Progenitor cell of endocrine pancreas (in vitro differentiated cells): ENCODE data around the gene DPP8. TPM values are rescaled to one million over a fixed set of nuclear protein-coding genes. Genes with fewer than 3 reads are reported as not detected.

Experiments used
- DNase-seq: peaks from one replicate; pipeline ENCODE4 v3.0.0; 2021; ENCODE audit warnings: low spot score; ENCODE audit not compliant: unreplicated experiment
- H3K27ac Mint-ChIP-seq: 2 replicates; pipeline ENCODE4 v1.8.0; 2021; ENCODE audit warnings: mild to moderate bottlenecking, moderate library complexity, mixed read lengths
- H3K27me3 Mint-ChIP-seq: 2 replicates; pipeline ENCODE4 v1.8.0; 2021; ENCODE audit warnings: mixed read lengths
- H3K36me3 Mint-ChIP-seq: 2 replicates; pipeline ENCODE4 v1.8.0; 2022; ENCODE audit warnings: mixed read lengths; ENCODE audit not compliant: insufficient read depth
- H3K4me1 Mint-ChIP-seq: 2 replicates; pipeline ENCODE4 v1.8.0; 2021; ENCODE audit warnings: low read depth, mixed read lengths
- H3K4me3 Mint-ChIP-seq: 2 replicates; pipeline ENCODE4 v1.8.0; 2021; ENCODE audit warnings: low read depth, mild to moderate bottlenecking, moderate library complexity, mixed read lengths
- H3K9me3 Mint-ChIP-seq: 2 replicates; pipeline ENCODE4 v1.8.0; 2021; ENCODE audit warnings: low read depth, mixed read lengths
- CTCF ChIP-seq: fragments of 200-600 bp; sonication (generic); IDR thresholded peaks from one replicate; pipeline ENCODE4 v1.5.0; 2021; ENCODE audit warnings: antibody characterized with exemption, mild to moderate bottlenecking; ENCODE audit not compliant: unreplicated experiment
- total RNA-seq: library from RNA; stranded (reverse); gene quantifications from 2 replicates; pipeline ENCODE4 v1.2.1, GENCODE V29; 2021

DPP8 gene
- total RNA-seq, 1 donor from 2014 or later, result 30.7 TPM

GRCh38 chr15:65421360-65422215 lies 95.9 kb downstream of the DPP8 start:
- Mint-ChIP-seq H3K4me3 (peak overlapping the region; percentile 79), H3K9me3 (no peaks in the 10 kb centered on the region), H3K36me3 (no peaks in the 10 kb centered on the region), H3K4me1 (peaks cover 33% of the 10 kb centered on the region), H3K27ac (peak overlapping the region; percentile 94), H3K27me3 (peaks cover 53% of the 10 kb centered on the region)
- no peak for TF ChIP-seq CTCF
- peak; percentile 22 for DNase-seq

- no peaks in the 10 kb centered on the region for H3K9me3 Mint-ChIP-seq
- no peak for TF ChIP-seq CTCF
- peak overlapping the region; percentile 79 for H3K4me3 Mint-ChIP-seq
- no peak overlapping the region for H3K27ac Mint-ChIP-seq
- DNase-seq, result no peak
- no peaks in the 10 kb centered on the region for H3K36me3 Mint-ChIP-seq
- H3K27me3 Mint-ChIP-seq, result peaks cover 54% of the 10 kb centered on the region
- H3K4me1 Mint-ChIP-seq, result peaks cover 30% of the 10 kb centered on the region
Measured at GRCh38 chr15:65420975-65421359, 96.5 kb downstream of the DPP8 start.

DNA sequence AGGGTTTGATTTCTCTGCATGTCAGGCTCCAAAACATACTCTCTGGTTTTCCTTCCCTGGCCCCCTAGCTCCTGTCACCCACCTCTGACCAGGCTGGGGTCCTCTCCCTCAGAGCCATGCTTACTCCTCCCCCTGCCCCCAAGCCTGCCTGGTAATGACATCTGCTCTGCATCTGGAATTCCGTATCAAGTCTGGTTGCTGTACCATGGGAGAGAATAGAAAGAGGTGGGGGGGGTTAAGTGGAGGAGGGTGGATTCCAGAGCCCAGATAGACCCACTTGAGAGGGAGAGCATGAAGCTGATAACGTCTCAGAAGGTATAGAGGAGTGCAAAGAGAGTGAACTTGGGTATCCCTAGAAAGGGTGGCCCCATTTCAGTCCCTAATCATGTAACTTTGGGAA lies 98.9 kb downstream of the DPP8 start:
- Mint-ChIP-seq H3K4me1 (peaks cover 35% of the 10 kb centered on the region), H3K4me3 (no peak overlapping the region), H3K27me3 (peaks cover 42% of the 10 kb centered on the region), H3K27ac (no peak overlapping the region), H3K9me3 (no peaks in the 10 kb centered on the region), H3K36me3 (no peaks in the 10 kb centered on the region)
- no peak for TF ChIP-seq CTCF
- no peak for DNase-seq

DNA sequence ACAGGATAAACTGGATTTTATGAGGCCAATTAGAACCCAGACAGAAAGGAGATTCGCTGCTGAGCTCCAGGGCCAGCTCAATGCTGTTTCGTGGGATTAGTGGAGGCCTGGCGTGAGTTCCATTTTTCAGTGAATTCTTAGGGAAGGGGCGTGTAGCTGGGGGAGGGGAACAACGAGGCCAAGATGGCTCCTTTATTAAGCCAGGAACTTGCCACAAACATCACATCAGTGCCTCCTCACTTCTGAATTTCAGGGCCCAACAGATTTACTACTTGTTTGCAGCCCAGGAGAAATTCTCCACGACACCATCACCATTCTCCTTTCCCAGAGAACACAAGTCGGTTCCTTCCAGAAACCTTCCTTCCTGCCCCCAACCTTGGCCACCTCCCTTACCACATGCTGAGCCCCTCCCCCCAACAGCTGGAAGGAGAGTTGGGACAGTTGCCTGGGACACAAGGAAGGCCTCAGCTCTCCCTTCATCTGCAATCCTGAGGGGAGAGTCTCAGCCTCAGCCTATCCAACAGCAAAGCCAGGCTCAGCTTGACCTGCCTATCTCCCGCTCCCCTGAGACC lies 100.6 kb downstream of the DPP8 start:
- TF ChIP-seq CTCF, result no peak
- Mint-ChIP-seq H3K4me1 (peaks cover 29% of the 10 kb centered on the region), H3K27ac (no peak overlapping the region), H3K4me3 (no peak overlapping the region), H3K27me3 (peaks cover 33% of the 10 kb centered on the region), H3K36me3 (no peaks in the 10 kb centered on the region), H3K9me3 (no peaks in the 10 kb centered on the region)
- DNase-seq, result no peak

- H3K9me3 Mint-ChIP-seq, result no peaks in the 10 kb centered on the region
- peaks cover 30% of the 10 kb centered on the region for H3K27me3 Mint-ChIP-seq
- peaks cover 23% of the 10 kb centered on the region for H3K4me1 Mint-ChIP-seq
- peak overlapping the region; percentile 37 for H3K27ac Mint-ChIP-seq
- H3K4me3 Mint-ChIP-seq, result no peak overlapping the region
- H3K36me3 Mint-ChIP-seq, result no peaks in the 10 kb centered on the region
- no peak for DNase-seq
- peak; percentile 11 for TF ChIP-seq CTCF
Measured at GRCh38 chr15:65414841-65415621, 102.5 kb downstream of the DPP8 start.
